WTC11 (cell line): ENCODE results near the gene FOXP1. TPM values are rescaled to one million over a fixed set of nuclear protein-coding genes. Genes with fewer than 3 reads are reported as not detected.

Source experiments
- ATAC-seq: fragments of 200-7000 bp; cut with Tn5 transposase; 2 replicates; pipeline ENCODE4 v1.10.0; 2021; ENCODE audit warnings: mild to moderate bottlenecking, moderate library complexity
- CTCF ChIA-PET: fragments of 300-600 bp; sonication (Branson Sonifier 250); formaldehyde crosslinking; loops from one replicate; lab custom pipeline; 2021; ENCODE audit warnings: antibody characterized with exemption; lab: Charles Lee
- POLR2A ChIA-PET: fragments of 350-600 bp; sonication (Branson Sonifier 250); formaldehyde crosslinking; loops from one replicate; lab custom pipeline; 2021; ENCODE audit warnings: antibody characterized with exemption; lab: Charles Lee
- DNase-seq: peaks from one replicate; pipeline ENCODE4 v3.0.0; 2021; ENCODE audit warnings: low spot score
- H3K27ac Mint-ChIP-seq: 2 replicates; pipeline ENCODE4 v1.8.0; 2021; ENCODE audit warnings: mixed read lengths
- H3K27me3 Mint-ChIP-seq: 2 replicates; pipeline ENCODE4 v1.8.0; 2021; ENCODE audit warnings: low read depth, mild to moderate bottlenecking, moderate library complexity, mixed read lengths
- H3K36me3 Mint-ChIP-seq: 2 replicates; pipeline ENCODE4 v1.8.0; 2021; ENCODE audit warnings: mixed read lengths
- H3K4me1 Mint-ChIP-seq: 2 replicates; pipeline ENCODE4 v1.8.0; 2022; ENCODE audit warnings: mixed read lengths
- H3K4me3 Mint-ChIP-seq: 2 replicates; pipeline ENCODE4 v1.8.0; 2021; ENCODE audit warnings: mild to moderate bottlenecking, moderate library complexity, mixed read lengths
- H3K9me3 Mint-ChIP-seq: 2 replicates; pipeline ENCODE4 v1.8.0; 2021; ENCODE audit warnings: mixed read lengths
- CBFB ChIP-seq: sonication (generic); formaldehyde crosslinking; IDR thresholded peaks from 2 replicates; pipeline ENCODE4 v1.8.1; 2022; ENCODE audit warnings: mild to moderate bottlenecking, low read depth, missing genetic modification reagents
- FOXK1 ChIP-seq: sonication (generic); formaldehyde crosslinking; IDR thresholded peaks from 2 replicates; pipeline ENCODE4 v1.8.0; 2022; ENCODE audit warnings: mild to moderate bottlenecking, moderate library complexity, missing genetic modification reagents
- KAT7 ChIP-seq: sonication (generic); formaldehyde crosslinking; IDR thresholded peaks from 2 replicates; pipeline ENCODE4 v1.8.1; 2023; ENCODE audit warnings: missing genetic modification reagents, mild to moderate bottlenecking, borderline replicate concordance
- NFE2L1 ChIP-seq: sonication (generic); formaldehyde crosslinking; IDR thresholded peaks from 2 replicates; pipeline ENCODE4 v1.8.1; 2023; ENCODE audit warnings: missing genetic modification reagents
- NR3C1 ChIP-seq: sonication (generic); formaldehyde crosslinking; conservative IDR thresholded peaks from 2 replicates; pipeline ENCODE4 v1.8.1; 2023; ENCODE audit warnings: low read depth, mild to moderate bottlenecking, missing genetic modification reagents
- PRRX2 ChIP-seq: fragments of 250-450 bp; sonication (Bioruptor Pico); IDR thresholded peaks from 2 replicates; pipeline ENCODE4 v1.8.0; 2021; ENCODE audit warnings: mild to moderate bottlenecking
- SP1 ChIP-seq: sonication (generic); formaldehyde crosslinking; conservative IDR thresholded peaks from 2 replicates; pipeline ENCODE4 v1.8.1; 2022; ENCODE audit warnings: missing genetic modification reagents
- TCF7 ChIP-seq: sonication (generic); formaldehyde crosslinking; IDR thresholded peaks from 2 replicates; pipeline ENCODE4 v1.8.0; 2022; ENCODE audit warnings: mild to moderate bottlenecking, low read depth, missing genetic modification reagents, moderate library complexity
- ZBTB21 ChIP-seq: sonication (generic); formaldehyde crosslinking; IDR thresholded peaks from 2 replicates; pipeline ENCODE4 v1.8.1; 2023; ENCODE audit warnings: mild to moderate bottlenecking, missing genetic modification reagents, borderline replicate concordance
- ZNF121 ChIP-seq: sonication (generic); formaldehyde crosslinking; IDR thresholded peaks from 2 replicates; pipeline ENCODE4 v1.8.0; 2023; ENCODE audit warnings: missing genetic modification reagents
- total RNA-seq: library from RNA; stranded (reverse); gene quantifications from 3 replicates; pipeline ENCODE4 v1.2.3, GENCODE V29; 2021
- TF ChIP-seq, protein P1 (sequence below): sonication (generic); formaldehyde crosslinking; IDR thresholded peaks from 2 replicates; pipeline ENCODE4 v1.8.0; 2023; ENCODE audit warnings: missing genetic modification reagents
- TF ChIP-seq, protein P2 (sequence below): sonication (generic); formaldehyde crosslinking; IDR thresholded peaks from 2 replicates; pipeline ENCODE4 v1.8.1; 2023; ENCODE audit warnings: mild to moderate bottlenecking, missing genetic modification reagents
- TF ChIP-seq, protein P3 (sequence below): sonication (generic); formaldehyde crosslinking; IDR thresholded peaks from 2 replicates; pipeline ENCODE4 v1.8.1; 2022; ENCODE audit warnings: missing genetic modification reagents, borderline replicate concordance
- TF ChIP-seq, protein P4 (sequence below): sonication (generic); formaldehyde crosslinking; IDR thresholded peaks from 2 replicates; pipeline ENCODE4 v1.8.1; 2022; ENCODE audit warnings: mild to moderate bottlenecking, missing genetic modification reagents, moderate library complexity, borderline replicate concordance
- TF ChIP-seq, protein P5 (sequence below): fragments of 250-450 bp; sonication (Bioruptor Pico); conservative IDR thresholded peaks from 2 replicates; pipeline ENCODE4 v1.9.0; 2021; ENCODE audit warnings: mild to moderate bottlenecking
- TF ChIP-seq, protein P6 (sequence below): fragments of 250-450 bp; sonication (Bioruptor Pico); IDR thresholded peaks from 2 replicates; pipeline ENCODE4 v1.9.0; 2021; ENCODE audit warnings: moderate library complexity, mild to moderate bottlenecking, inconsistent platforms, borderline replicate concordance
- TF ChIP-seq, protein P7 (sequence below): sonication (generic); formaldehyde crosslinking; IDR thresholded peaks from 2 replicates; pipeline ENCODE4 v1.8.0; 2022; ENCODE audit warnings: missing genetic modification reagents
- TF ChIP-seq, protein P8 (sequence below): sonication (generic); formaldehyde crosslinking; IDR thresholded peaks from 2 replicates; pipeline ENCODE4 v1.8.1; 2023; ENCODE audit warnings: mild to moderate bottlenecking, missing genetic modification reagents, moderate library complexity

FOXP1 gene
- total RNA-seq, 1 experiment from 2014 or later, result 25.8 TPM

DNA sequence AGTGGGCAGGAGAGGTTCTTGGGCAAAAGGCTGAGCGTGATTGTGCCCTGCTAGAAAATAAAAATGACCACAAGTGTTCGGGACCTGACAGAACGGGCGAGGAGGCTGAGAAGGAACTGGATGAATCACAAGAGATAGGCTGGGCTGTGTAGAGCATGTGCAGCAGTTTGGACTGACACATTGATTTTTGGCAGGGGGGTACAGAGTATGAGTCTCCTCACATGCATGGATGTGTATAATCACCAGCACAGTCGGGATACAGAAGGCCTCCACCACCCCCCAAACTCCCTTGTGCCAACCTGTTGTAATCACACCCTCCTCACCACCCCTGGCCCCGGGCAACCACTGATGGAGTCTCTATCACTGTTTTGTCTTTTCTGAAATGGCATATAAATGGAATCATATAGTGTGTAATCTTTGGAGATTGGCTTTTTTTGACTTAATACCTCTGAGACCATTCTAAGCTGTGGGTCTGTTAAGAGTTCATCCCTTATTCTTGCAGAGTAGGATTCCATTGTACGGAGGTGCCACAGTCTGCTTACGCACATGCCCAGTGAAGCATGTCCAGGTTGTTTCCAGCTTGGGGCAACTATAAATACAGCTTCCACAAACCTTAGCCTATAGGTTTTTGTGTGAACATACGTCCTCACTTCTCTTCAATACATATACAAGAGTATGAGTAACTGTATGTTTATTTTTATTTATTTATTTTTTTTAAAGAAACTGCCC lies 438.8 kb downstream of the FOXP1 start:
- peaks cover 39% of the 10 kb centered on the region for H3K4me1 Mint-ChIP-seq
- H3K9me3 Mint-ChIP-seq, result no peaks in the 10 kb centered on the region
- H3K4me3 Mint-ChIP-seq, result no peak overlapping the region
- peaks cover 2% of the 10 kb centered on the region; the same call in 1 of the 2 replicates for H3K27me3 Mint-ChIP-seq
- ChIA-PET CTCF (no interaction called here), POLR2A (no interaction called here)
- ATAC-seq (no peak), DNase-seq (no peak)
- H3K27ac Mint-ChIP-seq, result no peak overlapping the region
- TF ChIP-seq NFE2L1 (CRISPR knock-in tag), result no peak
- TF ChIP-seq, protein P1, sequence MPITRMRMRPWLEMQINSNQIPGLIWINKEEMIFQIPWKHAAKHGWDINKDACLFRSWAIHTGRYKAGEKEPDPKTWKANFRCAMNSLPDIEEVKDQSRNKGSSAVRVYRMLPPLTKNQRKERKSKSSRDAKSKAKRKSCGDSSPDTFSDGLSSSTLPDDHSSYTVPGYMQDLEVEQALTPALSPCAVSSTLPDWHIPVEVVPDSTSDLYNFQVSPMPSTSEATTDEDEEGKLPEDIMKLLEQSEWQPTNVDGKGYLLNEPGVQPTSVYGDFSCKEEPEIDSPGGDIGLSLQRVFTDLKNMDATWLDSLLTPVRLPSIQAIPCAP (CRISPR knock-in tag), result no peak
- TF ChIP-seq NR3C1, result no peak
- no peak for TF ChIP-seq FOXK1 (CRISPR knock-in tag)
- TF ChIP-seq TCF7, result no peak
- no peak for TF ChIP-seq ZBTB21 (CRISPR knock-in tag)
- TF ChIP-seq, protein P2, sequence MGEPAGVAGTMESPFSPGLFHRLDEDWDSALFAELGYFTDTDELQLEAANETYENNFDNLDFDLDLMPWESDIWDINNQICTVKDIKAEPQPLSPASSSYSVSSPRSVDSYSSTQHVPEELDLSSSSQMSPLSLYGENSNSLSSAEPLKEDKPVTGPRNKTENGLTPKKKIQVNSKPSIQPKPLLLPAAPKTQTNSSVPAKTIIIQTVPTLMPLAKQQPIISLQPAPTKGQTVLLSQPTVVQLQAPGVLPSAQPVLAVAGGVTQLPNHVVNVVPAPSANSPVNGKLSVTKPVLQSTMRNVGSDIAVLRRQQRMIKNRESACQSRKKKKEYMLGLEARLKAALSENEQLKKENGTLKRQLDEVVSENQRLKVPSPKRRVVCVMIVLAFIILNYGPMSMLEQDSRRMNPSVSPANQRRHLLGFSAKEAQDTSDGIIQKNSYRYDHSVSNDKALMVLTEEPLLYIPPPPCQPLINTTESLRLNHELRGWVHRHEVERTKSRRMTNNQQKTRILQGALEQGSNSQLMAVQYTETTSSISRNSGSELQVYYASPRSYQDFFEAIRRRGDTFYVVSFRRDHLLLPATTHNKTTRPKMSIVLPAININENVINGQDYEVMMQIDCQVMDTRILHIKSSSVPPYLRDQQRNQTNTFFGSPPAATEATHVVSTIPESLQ (CRISPR knock-in tag), result no peak
- TF ChIP-seq, protein P3, sequence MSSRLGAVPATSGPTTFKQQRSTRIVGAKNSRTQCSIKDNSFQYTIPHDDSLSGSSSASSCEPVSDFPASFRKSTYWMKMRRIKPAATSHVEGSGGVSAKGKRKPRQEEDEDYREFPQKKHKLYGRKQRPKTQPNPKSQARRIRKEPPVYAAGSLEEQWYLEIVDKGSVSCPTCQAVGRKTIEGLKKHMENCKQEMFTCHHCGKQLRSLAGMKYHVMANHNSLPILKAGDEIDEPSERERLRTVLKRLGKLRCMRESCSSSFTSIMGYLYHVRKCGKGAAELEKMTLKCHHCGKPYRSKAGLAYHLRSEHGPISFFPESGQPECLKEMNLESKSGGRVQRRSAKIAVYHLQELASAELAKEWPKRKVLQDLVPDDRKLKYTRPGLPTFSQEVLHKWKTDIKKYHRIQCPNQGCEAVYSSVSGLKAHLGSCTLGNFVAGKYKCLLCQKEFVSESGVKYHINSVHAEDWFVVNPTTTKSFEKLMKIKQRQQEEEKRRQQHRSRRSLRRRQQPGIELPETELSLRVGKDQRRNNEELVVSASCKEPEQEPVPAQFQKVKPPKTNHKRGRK (CRISPR knock-in tag), result no peak
- TF ChIP-seq KAT7, result no peak
- TF ChIP-seq, protein P4, sequence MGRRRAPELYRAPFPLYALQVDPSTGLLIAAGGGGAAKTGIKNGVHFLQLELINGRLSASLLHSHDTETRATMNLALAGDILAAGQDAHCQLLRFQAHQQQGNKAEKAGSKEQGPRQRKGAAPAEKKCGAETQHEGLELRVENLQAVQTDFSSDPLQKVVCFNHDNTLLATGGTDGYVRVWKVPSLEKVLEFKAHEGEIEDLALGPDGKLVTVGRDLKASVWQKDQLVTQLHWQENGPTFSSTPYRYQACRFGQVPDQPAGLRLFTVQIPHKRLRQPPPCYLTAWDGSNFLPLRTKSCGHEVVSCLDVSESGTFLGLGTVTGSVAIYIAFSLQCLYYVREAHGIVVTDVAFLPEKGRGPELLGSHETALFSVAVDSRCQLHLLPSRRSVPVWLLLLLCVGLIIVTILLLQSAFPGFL (CRISPR knock-in tag), result no peak
- TF ChIP-seq, protein P5, sequence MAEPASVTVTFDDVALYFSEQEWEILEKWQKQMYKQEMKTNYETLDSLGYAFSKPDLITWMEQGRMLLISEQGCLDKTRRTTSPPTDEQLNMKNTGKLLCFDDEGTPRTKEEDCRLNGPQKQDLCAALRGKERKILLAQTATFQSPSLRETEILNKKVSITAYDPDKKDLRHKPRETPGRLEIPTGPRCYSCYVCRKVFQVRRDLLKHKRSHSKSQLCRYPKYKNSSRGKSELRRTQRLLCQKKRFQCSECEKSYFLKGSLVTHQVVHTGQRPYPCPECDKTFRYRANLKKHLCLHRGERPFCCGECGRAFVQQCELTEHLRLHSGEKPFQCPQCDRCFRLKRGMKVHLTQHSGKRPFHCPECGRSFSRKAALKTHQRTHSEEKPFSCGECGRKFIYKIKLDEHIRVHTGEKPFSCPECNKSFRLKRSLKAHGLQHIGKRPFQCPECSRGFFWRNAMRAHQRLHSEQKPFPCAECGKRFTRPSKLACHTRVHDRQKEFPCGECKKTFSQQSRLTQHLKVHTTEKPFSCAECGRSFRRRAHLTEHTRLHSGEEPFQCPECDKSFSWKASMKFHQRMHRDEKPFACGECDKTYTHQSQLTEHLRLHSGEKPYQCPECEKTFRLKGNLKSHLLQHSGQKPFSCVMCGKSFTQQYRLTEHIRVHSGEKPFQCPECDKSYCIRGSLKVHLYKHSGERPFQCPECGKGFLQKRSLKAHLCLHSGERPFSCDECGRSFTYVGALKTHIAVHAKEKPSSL (CRISPR knock-in tag), result no peak
- TF ChIP-seq, protein P6, sequence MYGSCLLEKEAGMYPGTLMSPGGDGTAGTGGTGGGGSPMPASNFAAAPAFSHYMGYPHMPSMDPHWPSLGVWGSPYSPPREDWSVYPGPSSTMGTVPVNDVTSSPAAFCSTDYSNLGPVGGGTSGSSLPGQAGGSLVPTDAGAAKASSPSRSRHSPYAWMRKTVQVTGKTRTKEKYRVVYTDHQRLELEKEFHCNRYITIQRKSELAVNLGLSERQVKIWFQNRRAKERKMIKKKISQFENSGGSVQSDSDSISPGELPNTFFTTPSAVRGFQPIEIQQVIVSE, result no peak
- no peaks in the 10 kb centered on the region; the same call in 1 of the 2 replicates for H3K36me3 Mint-ChIP-seq

DNA sequence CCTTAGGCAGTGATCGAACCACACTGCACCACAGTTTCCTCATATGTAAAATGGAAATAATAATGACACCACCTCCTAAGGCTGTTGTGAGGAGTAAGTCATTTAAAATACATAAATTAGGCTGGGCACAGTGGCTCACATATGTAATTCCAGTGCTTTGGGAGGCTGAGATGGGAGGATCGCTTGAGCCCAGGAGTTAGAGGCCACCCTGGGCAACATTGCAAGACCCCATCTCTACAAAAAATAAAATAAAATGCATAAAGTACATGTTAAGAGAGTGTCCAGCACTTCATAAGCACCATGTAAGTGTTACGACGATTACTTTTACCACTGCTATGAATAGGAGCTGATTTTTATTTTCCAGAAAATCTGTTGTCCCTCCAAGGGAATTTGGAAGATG lies 440.0 kb downstream of the FOXP1 start:
- H3K27ac Mint-ChIP-seq, result no peak overlapping the region
- H3K27me3 Mint-ChIP-seq, result peaks cover 2% of the 10 kb centered on the region; the same call in 1 of the 2 replicates
- H3K4me1 Mint-ChIP-seq, result peaks cover 35% of the 10 kb centered on the region
- POLR2A ChIA-PET, result no interaction called here
- H3K9me3 Mint-ChIP-seq, result no peaks in the 10 kb centered on the region
- no peak for ATAC-seq
- H3K36me3 Mint-ChIP-seq, result no peaks in the 10 kb centered on the region; the same call in 1 of the 2 replicates
- CTCF ChIA-PET, result no interaction called here
- H3K4me3 Mint-ChIP-seq, result no peak overlapping the region
- no peak for DNase-seq
- TF ChIP-seq PRRX2 (CRISPR knock-in tag), result no peak
- TF ChIP-seq SP1, result no peak
- TF ChIP-seq, protein P7, sequence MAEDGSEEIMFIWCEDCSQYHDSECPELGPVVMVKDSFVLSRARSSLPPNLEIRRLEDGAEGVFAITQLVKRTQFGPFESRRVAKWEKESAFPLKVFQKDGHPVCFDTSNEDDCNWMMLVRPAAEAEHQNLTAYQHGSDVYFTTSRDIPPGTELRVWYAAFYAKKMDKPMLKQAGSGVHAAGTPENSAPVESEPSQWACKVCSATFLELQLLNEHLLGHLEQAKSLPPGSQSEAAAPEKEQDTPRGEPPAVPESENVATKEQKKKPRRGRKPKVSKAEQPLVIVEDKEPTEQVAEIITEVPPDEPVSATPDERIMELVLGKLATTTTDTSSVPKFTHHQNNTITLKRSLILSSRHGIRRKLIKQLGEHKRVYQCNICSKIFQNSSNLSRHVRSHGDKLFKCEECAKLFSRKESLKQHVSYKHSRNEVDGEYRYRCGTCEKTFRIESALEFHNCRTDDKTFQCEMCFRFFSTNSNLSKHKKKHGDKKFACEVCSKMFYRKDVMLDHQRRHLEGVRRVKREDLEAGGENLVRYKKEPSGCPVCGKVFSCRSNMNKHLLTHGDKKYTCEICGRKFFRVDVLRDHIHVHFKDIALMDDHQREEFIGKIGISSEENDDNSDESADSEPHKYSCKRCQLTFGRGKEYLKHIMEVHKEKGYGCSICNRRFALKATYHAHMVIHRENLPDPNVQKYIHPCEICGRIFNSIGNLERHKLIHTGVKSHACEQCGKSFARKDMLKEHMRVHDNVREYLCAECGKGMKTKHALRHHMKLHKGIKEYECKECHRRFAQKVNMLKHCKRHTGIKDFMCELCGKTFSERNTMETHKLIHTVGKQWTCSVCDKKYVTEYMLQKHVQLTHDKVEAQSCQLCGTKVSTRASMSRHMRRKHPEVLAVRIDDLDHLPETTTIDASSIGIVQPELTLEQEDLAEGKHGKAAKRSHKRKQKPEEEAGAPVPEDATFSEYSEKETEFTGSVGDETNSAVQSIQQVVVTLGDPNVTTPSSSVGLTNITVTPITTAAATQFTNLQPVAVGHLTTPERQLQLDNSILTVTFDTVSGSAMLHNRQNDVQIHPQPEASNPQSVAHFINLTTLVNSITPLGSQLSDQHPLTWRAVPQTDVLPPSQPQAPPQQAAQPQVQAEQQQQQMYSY (CRISPR knock-in tag), result no peak
- no peak for TF ChIP-seq NFE2L1 (CRISPR knock-in tag)
- TF ChIP-seq, protein P4 (CRISPR knock-in tag), result no peak
- TF ChIP-seq, protein P8, sequence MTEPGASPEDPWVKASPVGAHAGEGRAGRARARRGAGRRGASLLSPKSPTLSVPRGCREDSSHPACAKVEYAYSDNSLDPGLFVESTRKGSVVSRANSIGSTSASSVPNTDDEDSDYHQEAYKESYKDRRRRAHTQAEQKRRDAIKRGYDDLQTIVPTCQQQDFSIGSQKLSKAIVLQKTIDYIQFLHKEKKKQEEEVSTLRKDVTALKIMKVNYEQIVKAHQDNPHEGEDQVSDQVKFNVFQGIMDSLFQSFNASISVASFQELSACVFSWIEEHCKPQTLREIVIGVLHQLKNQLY, result no peak
- no peak for TF ChIP-seq CBFB (CRISPR knock-in tag)
- peak; percentile 60; the same call in 1 of the 2 replicates for TF ChIP-seq ZNF121 (CRISPR knock-in tag)
